PC-3 (cell line): ENCODE results near the gene INTS1. TPM values are rescaled to one million over a fixed set of nuclear protein-coding genes. Genes with fewer than 3 reads are reported as not detected.

Experiments
- ATAC-seq: fragments of 200-7000 bp; cut with Tn5 transposase; 2 replicates; pipeline ENCODE4 v1.9.1; 2020; ENCODE audit warnings: mild to moderate bottlenecking, moderate library complexity
- BruUV-seq: library from RNA; stranded (reverse); fragments of 400-500 nt; replicated peaks from 2 replicates; lab custom pipeline; 2021; lab: Mats Ljungman, UMichigan
- CTCF ChIA-PET: fragments of 300-600 bp; sonication (Branson Sonifier 250); formaldehyde crosslinking; loops from one replicate; lab custom pipeline; 2022; ENCODE audit warnings: antibody characterized with exemption; lab: Charles Lee
- POLR2A ChIA-PET: fragments of 300-600 bp; sonication (Branson Sonifier 250); formaldehyde crosslinking; loops from one replicate; lab custom pipeline; 2022; ENCODE audit warnings: antibody characterized with exemption; ENCODE audit not compliant: unreplicated experiment; lab: Charles Lee
- DNase-seq: peaks from one replicate; pipeline ENCODE4 v3.0.0-alpha.2; 2015
- H2AFZ ChIP-seq: fragments of 300-600 bp; sonication (generic); 2 replicates; pipeline ENCODE4 v1.6.0; 2016; ENCODE audit warnings: antibody characterized with exemption, low read length
- H3F3A ChIP-seq: fragments of 300-600 bp; sonication (generic); one replicate; pipeline ENCODE4 v1.6.0; 2017; ENCODE audit warnings: antibody characterized with exemption, low read length, control low read depth, mild to moderate bottlenecking; ENCODE audit not compliant: unreplicated experiment
- H3K27ac ChIP-seq: fragments of 300-600 bp; sonication (generic); 2 replicates; pipeline ENCODE4 v1.5.1; 2016; ENCODE audit warnings: mild to moderate bottlenecking, low read length
- H3K27me3 ChIP-seq: fragments of 300-600 bp; sonication (generic); 2 replicates; pipeline ENCODE4 v1.6.1; 2016; ENCODE audit warnings: low read length, mixed read lengths
- H3K36me3 ChIP-seq: fragments of 300-600 bp; sonication (generic); 2 replicates; pipeline ENCODE4 v1.6.1; 2016; ENCODE audit warnings: low read depth, mixed run types, low read length, mixed read lengths
- H3K4me1 ChIP-seq: fragments of 300-600 bp; sonication (generic); 2 replicates; pipeline ENCODE4 v1.5.1; 2016; ENCODE audit warnings: low read length; ENCODE audit not compliant: insufficient read depth
- H3K4me2 ChIP-seq: fragments of 300-600 bp; sonication (generic); 2 replicates; pipeline ENCODE4 v1.6.0; 2016; ENCODE audit warnings: low read length
- H3K4me3 ChIP-seq: fragments of 300-600 bp; sonication (generic); 2 replicates; pipeline ENCODE4 v1.5.1; 2016; ENCODE audit warnings: mild to moderate bottlenecking, low read length, mixed read lengths
- H3K79me2 ChIP-seq: fragments of 300-600 bp; sonication (generic); 2 replicates; pipeline ENCODE4 v1.6.1; 2017; ENCODE audit warnings: low read length, mixed read lengths
- H3K9ac ChIP-seq: fragments of 300-600 bp; sonication (generic); 2 replicates; pipeline ENCODE4 v1.6.0; 2016; ENCODE audit warnings: mild to moderate bottlenecking, low read length
- H3K9me2 ChIP-seq: fragments of 300-600 bp; sonication (generic); replicated peaks from 2 replicates; pipeline ENCODE4 v1.6.1; 2016; ENCODE audit warnings: mixed run types, low read length, mixed read lengths
- H3K9me3 ChIP-seq: fragments of 300-600 bp; sonication (generic); 2 replicates; pipeline ENCODE4 v1.6.1; 2016; ENCODE audit warnings: low read length, mixed read lengths
- H4K20me1 ChIP-seq: fragments of 300-600 bp; sonication (generic); 2 replicates; pipeline ENCODE4 v1.6.1; 2016; ENCODE audit warnings: low read length, mixed read lengths
- CTCF ChIP-seq: fragments of 300-600 bp; sonication (generic); conservative IDR thresholded peaks from 2 replicates; pipeline ENCODE4 v1.5.1; 2017; ENCODE audit warnings: antibody characterized with exemption, low read depth, mild to moderate bottlenecking, low read length
- EZH2 ChIP-seq: fragments of 300-600 bp; sonication (generic); IDR thresholded peaks from one replicate; pipeline ENCODE4 v1.6.1; 2017; ENCODE audit warnings: antibody characterized with exemption, mild to moderate bottlenecking, low read length; ENCODE audit not compliant: unreplicated experiment
- EZH2phosphoT487 ChIP-seq: fragments of 300-600 bp; sonication (generic); IDR thresholded peaks from 2 replicates; pipeline ENCODE4 v1.6.1; 2018; ENCODE audit warnings: mild to moderate bottlenecking, antibody characterized with exemption, low read length, borderline replicate concordance
- intact Hi-C: fragments of 100-400 bp; cut with micrococcal nuclease; formaldehyde crosslinking; loops from 2 replicates; pipeline ENCODE4 v1.9.0; 2023
- total RNA-seq: library from RNA; depleted of rRNA; stranded (reverse); fragments of >200 nt; gene quantifications from 2 replicates; pipeline ENCODE4 v1.2.3, GENCODE V29; 2014

INTS1 gene
- total RNA-seq, 1 experiment from 2014 or later: 62.9 TPM

- no peaks in the 10 kb centered on the region for H3K4me1 ChIP-seq
- H3K4me2 ChIP-seq: no peak overlapping the region
- H2AFZ ChIP-seq: no peak overlapping the region
- no peaks in the 10 kb centered on the region for H3K9me2 ChIP-seq
- H3K36me3 ChIP-seq: peaks cover 11% of the 10 kb centered on the region; the same call in 1 of the 2 replicates
- H3K79me2 ChIP-seq: no peaks in the 10 kb centered on the region
- no peaks in the 10 kb centered on the region for H3K9me3 ChIP-seq
- no peak for TF ChIP-seq EZH2
- TF ChIP-seq EZH2phosphoT487: no peak
- no peak for TF ChIP-seq CTCF
- intact Hi-C loops: no loop called here
- no peak overlapping the region for H3K9ac ChIP-seq
- POLR2A ChIA-PET: no interaction called here
- no peak for ATAC-seq
- H4K20me1 ChIP-seq: no peaks in the 10 kb centered on the region
- no peaks in the 10 kb centered on the region for H3F3A ChIP-seq
- no peak overlapping the region for H3K27ac ChIP-seq
- H3K27me3 ChIP-seq: no peaks in the 10 kb centered on the region
- H3K4me3 ChIP-seq: no peak overlapping the region
- BruUV-seq: no TSS peak
- CTCF ChIA-PET: no interaction called here
- DNase-seq: no peak
Measured at GRCh38 chr7:1470901-1471300, 33.3 kb downstream of the INTS1 start.

GRCh38 chr7:1468643-1469298, 35.4 kb downstream of the INTS1 start:
- DNase-seq (no peak), ATAC-seq (no peak)
- Histone ChIP-seq H3K36me3 (peaks cover 5% of the 10 kb centered on the region; the same call in 1 of the 2 replicates), H3K27ac (no peak overlapping the region), H3F3A (no peaks in the 10 kb centered on the region), H4K20me1 (no peaks in the 10 kb centered on the region), H2AFZ (no peak overlapping the region), H3K4me3 (no peak overlapping the region), H3K9ac (no peak overlapping the region), H3K9me2 (no peaks in the 10 kb centered on the region), H3K4me2 (no peak overlapping the region), H3K27me3 (no peaks in the 10 kb centered on the region), H3K79me2 (no peaks in the 10 kb centered on the region), H3K4me1 (no peaks in the 10 kb centered on the region), H3K9me3 (no peaks in the 10 kb centered on the region)
- TF ChIP-seq EZH2: no peak
- no peak for TF ChIP-seq EZH2phosphoT487
- TF ChIP-seq CTCF: no peak
- intact Hi-C loops: no loop called here
- ChIA-PET POLR2A (no interaction called here), CTCF (no interaction called here)
- BruUV-seq: no TSS peak

- POLR2A ChIA-PET: no interaction called here
- no peaks in the 10 kb centered on the region for H3K36me3 ChIP-seq
- no peak overlapping the region for H2AFZ ChIP-seq
- H4K20me1 ChIP-seq: no peaks in the 10 kb centered on the region
- no peak overlapping the region for H3K4me2 ChIP-seq
- CTCF ChIA-PET: no interaction called here
- no peak overlapping the region for H3K4me3 ChIP-seq
- TF ChIP-seq EZH2 (no peak), CTCF (no peak), EZH2phosphoT487 (no peak)
- no peak overlapping the region for H3K9ac ChIP-seq
- H3K9me3 ChIP-seq: no peaks in the 10 kb centered on the region
- no peaks in the 10 kb centered on the region for H3K27me3 ChIP-seq
- no peaks in the 10 kb centered on the region for H3F3A ChIP-seq
- H3K79me2 ChIP-seq: no peaks in the 10 kb centered on the region
- no peaks in the 10 kb centered on the region for H3K4me1 ChIP-seq
- no peak for ATAC-seq
- no peak overlapping the region for H3K27ac ChIP-seq
- no peak for DNase-seq
- H3K9me2 ChIP-seq: no peaks in the 10 kb centered on the region
- no TSS peak for BruUV-seq
- intact Hi-C loops: no loop called here
Measured at GRCh38 chr7:1468203-1468602, 36.0 kb downstream of the INTS1 start.
